ENCODE data around the gene SULF2.

The SULF2 gene

DNA sequence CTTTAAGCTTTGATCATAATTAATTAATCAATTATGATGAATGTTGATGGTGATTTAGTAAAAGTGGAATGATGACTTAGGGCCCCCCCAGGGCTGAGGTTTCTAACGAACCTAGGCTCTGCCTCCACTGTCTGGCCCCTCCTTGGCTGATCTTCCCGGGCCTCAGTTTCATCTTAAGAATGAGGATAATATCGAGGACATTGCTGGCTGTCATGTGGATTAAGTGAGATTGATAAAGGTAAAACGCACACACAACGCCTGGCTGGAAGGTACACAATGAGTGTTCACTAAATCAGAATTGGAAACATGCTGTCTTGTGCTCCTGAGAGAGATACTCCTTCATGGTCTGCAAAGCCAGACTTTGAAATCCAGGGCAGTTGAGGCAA, 5.3 kb upstream of the SULF2 start:
- no peaks in the 10 kb centered on the region for H3K36me3 ChIP-seq (ENCODE audit: insufficient read depth)
- H3K27me3 ChIP-seq (ENCODE audit: insufficient read depth, low read depth) = peaks cover 68% of the 10 kb centered on the region
- no peaks in the 10 kb centered on the region for H3K79me2 ChIP-seq (ENCODE audit: insufficient read depth, low read depth)
- H3K4me1 ChIP-seq (ENCODE audit: low read depth, poor library complexity, severe bottlenecking) = no peaks in the 10 kb centered on the region
- H3K4me2 ChIP-seq = no peak overlapping the region
- no peak overlapping the region for H3K9ac ChIP-seq
- no peak overlapping the region for H2AFZ ChIP-seq (ENCODE audit: low read depth)
- H4K20me1 ChIP-seq (ENCODE audit: insufficient read depth) = no peaks in the 10 kb centered on the region
- no peak overlapping the region for H3K4me3 ChIP-seq (IDR thresholded peaks at IDR 0.05; ENCODE audit: insufficient read depth, low read depth, low read length)
- TF ChIP-seq, protein P1, sequence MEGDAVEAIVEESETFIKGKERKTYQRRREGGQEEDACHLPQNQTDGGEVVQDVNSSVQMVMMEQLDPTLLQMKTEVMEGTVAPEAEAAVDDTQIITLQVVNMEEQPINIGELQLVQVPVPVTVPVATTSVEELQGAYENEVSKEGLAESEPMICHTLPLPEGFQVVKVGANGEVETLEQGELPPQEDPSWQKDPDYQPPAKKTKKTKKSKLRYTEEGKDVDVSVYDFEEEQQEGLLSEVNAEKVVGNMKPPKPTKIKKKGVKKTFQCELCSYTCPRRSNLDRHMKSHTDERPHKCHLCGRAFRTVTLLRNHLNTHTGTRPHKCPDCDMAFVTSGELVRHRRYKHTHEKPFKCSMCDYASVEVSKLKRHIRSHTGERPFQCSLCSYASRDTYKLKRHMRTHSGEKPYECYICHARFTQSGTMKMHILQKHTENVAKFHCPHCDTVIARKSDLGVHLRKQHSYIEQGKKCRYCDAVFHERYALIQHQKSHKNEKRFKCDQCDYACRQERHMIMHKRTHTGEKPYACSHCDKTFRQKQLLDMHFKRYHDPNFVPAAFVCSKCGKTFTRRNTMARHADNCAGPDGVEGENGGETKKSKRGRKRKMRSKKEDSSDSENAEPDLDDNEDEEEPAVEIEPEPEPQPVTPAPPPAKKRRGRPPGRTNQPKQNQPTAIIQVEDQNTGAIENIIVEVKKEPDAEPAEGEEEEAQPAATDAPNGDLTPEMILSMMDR (conservative IDR thresholded peaks at IDR 0.05; ENCODE audit: low read depth, low read length) = no peak
- no peak overlapping the region for H3K27ac ChIP-seq

DNA sequence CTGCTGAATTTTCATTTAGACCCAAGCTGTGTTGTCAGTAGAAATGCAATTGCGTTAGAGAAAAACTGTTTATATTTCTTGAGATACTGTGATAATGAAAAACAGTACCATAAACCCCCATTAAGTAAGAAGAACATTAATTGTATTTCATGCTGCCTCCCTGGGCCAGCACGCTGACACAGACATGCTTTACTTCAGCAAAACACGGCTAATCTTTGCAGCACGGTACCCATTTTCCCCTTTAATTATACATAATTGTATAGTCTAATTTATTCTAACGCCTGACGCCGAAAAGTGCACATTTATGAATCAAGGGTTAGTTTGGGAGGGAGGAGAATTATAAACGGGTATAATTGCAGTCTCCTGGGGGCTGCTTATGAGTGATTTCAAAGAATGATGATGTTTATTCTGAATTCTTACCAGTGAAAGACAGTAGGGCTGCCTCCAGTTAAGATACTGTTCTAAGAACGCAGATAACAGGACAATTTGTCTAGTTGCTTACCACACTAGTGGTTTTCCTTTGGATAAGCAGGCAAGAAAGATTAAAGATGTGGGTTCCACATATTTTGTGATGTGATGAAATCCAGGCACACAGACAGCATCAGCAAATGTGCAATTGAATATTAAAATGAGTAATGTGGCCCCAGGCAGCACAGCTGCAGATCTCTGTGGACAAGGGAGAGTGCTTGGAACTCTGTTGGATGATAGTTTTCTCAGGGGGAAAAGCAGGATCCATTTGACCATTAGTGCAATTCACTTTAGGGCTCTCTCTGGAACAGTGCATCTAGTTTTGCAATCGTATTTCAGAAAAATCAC, 4.7 kb upstream of the SULF2 start:
- H3K4me1 ChIP-seq (ENCODE audit: low read depth, poor library complexity, severe bottlenecking) = no peaks in the 10 kb centered on the region
- H3K36me3 ChIP-seq (ENCODE audit: insufficient read depth) = no peaks in the 10 kb centered on the region
- H3K27ac ChIP-seq = no peak overlapping the region
- no peak overlapping the region for H3K4me3 ChIP-seq (IDR thresholded peaks at IDR 0.05; ENCODE audit: insufficient read depth, low read depth, low read length)
- peaks cover 66% of the 10 kb centered on the region for H3K27me3 ChIP-seq (ENCODE audit: insufficient read depth, low read depth)
- no peak overlapping the region for H2AFZ ChIP-seq (ENCODE audit: low read depth)
- H3K79me2 ChIP-seq (ENCODE audit: insufficient read depth, low read depth) = no peaks in the 10 kb centered on the region
- H3K4me2 ChIP-seq = no peak overlapping the region
- H4K20me1 ChIP-seq (ENCODE audit: insufficient read depth) = no peaks in the 10 kb centered on the region
- H3K9ac ChIP-seq = no peak overlapping the region
- TF ChIP-seq, protein P1 (conservative IDR thresholded peaks at IDR 0.05; ENCODE audit: low read depth, low read length) = no peak

DNA sequence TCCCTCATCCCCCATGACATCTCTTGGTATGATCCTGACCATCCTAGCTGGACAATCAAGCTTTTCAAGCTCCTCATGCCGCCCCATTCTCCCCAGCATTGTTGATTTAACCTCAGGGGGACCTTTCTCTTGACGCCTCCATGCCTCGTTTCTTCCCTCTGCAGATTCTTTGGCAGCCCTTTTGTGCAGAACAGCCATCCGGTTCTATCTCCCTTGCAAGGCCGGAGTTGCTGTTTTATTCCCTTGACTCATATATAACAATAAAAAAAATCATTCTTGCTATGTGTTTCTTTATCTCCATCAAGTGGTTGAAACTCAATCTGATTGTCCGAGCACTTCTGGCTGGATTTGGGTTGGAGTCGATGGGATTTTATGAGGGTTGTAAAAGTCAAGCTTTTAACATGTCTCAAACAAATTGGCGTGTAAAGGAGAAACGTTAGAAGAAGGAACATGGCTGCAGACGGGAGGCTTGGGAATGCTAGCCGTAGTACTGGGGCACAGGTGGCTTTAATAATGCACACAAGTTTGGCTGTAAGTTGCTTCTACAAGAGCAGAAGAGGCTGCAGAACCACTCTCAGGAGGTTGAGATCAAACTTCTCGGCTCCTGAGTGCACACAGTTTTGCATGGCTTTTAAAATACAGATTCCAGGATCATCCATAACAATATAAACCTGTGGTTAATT, 3.9 kb upstream of the SULF2 start:
- Histone ChIP-seq H3K36me3 (ENCODE audit: insufficient read depth) (no peaks in the 10 kb centered on the region), H3K4me1 (ENCODE audit: low read depth, poor library complexity, severe bottlenecking) (no peaks in the 10 kb centered on the region), H2AFZ (ENCODE audit: low read depth) (no peak overlapping the region), H3K4me2 (no peak overlapping the region), H3K79me2 (ENCODE audit: insufficient read depth, low read depth) (no peaks in the 10 kb centered on the region), H4K20me1 (ENCODE audit: insufficient read depth) (no peaks in the 10 kb centered on the region), H3K27me3 (ENCODE audit: insufficient read depth, low read depth) (peaks cover 73% of the 10 kb centered on the region), H3K4me3 (IDR thresholded peaks at IDR 0.05; ENCODE audit: insufficient read depth, low read depth, low read length) (no peak overlapping the region), H3K27ac (no peak overlapping the region), H3K9ac (no peak overlapping the region)
- TF ChIP-seq, protein P1 (conservative IDR thresholded peaks at IDR 0.05; ENCODE audit: low read depth, low read length) = no peak

DNA sequence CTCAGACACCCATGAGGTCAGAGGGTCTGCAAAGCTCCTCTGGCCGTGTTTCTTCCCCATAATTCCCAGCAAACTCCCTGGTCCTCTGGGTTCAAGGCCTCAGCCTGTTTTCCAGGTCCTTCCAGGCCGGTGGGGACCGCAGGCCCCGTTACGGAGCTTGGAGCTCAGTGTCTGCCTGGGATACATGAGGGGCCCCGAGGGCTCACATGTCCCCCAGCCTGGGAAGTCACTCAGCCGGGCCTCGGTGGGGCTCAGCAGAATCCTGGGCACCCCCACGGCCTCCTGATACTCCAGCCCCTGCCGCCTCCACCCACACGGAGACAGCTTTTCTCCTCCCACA, 3.4 kb upstream of the SULF2 start:
- Histone ChIP-seq H3K4me1 (ENCODE audit: low read depth, poor library complexity, severe bottlenecking) (no peaks in the 10 kb centered on the region), H2AFZ (ENCODE audit: low read depth) (no peak overlapping the region), H3K79me2 (ENCODE audit: insufficient read depth, low read depth) (no peaks in the 10 kb centered on the region), H3K27ac (no peak overlapping the region), H3K9ac (no peak overlapping the region), H3K36me3 (ENCODE audit: insufficient read depth) (no peaks in the 10 kb centered on the region), H3K4me2 (no peak overlapping the region), H3K27me3 (ENCODE audit: insufficient read depth, low read depth) (peaks cover 78% of the 10 kb centered on the region), H3K4me3 (IDR thresholded peaks at IDR 0.05; ENCODE audit: insufficient read depth, low read depth, low read length) (no peak overlapping the region), H4K20me1 (ENCODE audit: insufficient read depth) (no peaks in the 10 kb centered on the region)
- TF ChIP-seq, protein P1 (conservative IDR thresholded peaks at IDR 0.05; ENCODE audit: low read depth, low read length) = no peak

Data from KMS-11 (cell line).